Karpas-422 (cell line): ENCODE results near the gene HSD11B1L. TPM values are rescaled to one million over a fixed set of nuclear protein-coding genes. Genes with fewer than 3 reads are reported as not detected.

Experiments used
- DNase-seq: peaks from one replicate; pipeline ENCODE4 v3.0.0-alpha.2; 2015
- H2AFZ ChIP-seq: fragments of 200-600 bp; sonication (generic); 2 replicates; pipeline ENCODE4 v1.6.1; 2014; ENCODE audit warnings: antibody characterized with exemption, low read length, mixed read lengths
- H3K27ac ChIP-seq: fragments of 200-600 bp; sonication (generic); 2 replicates; pipeline ENCODE4 v1.5.1; 2014; ENCODE audit warnings: mild to moderate bottlenecking, low read length, moderate library complexity
- H3K27me3 ChIP-seq: fragments of 200-600 bp; sonication (generic); 2 replicates; pipeline ENCODE4 v1.6.1; 2014; ENCODE audit warnings: low read length, mixed read lengths
- H3K36me3 ChIP-seq: fragments of 200-600 bp; sonication (generic); 2 replicates; pipeline ENCODE4 v1.6.1; 2014; ENCODE audit warnings: low read length, mixed read lengths; ENCODE audit not compliant: insufficient read depth
- H3K4me1 ChIP-seq: fragments of 200-600 bp; sonication (generic); 2 replicates; pipeline ENCODE4 v1.6.1; 2014; ENCODE audit warnings: mild to moderate bottlenecking, low read length, mixed read lengths
- H3K4me2 ChIP-seq: fragments of 200-600 bp; sonication (generic); 2 replicates; pipeline ENCODE4 v1.6.1; 2014; ENCODE audit warnings: low read length, low read depth, mild to moderate bottlenecking; ENCODE audit not compliant: poor library complexity, severe bottlenecking
- H3K4me3 ChIP-seq: fragments of 200-600 bp; sonication (generic); 2 replicates; pipeline ENCODE4 v1.5.1; 2014; ENCODE audit warnings: mild to moderate bottlenecking, antibody characterized with exemption, low read length, mixed read lengths
- H3K79me2 ChIP-seq: fragments of 200-600 bp; sonication (generic); 2 replicates; pipeline ENCODE4 v1.6.1; 2014; ENCODE audit warnings: mild to moderate bottlenecking, low read length, mixed read lengths
- H3K9ac ChIP-seq: fragments of 200-600 bp; sonication (generic); 2 replicates; pipeline ENCODE4 v1.6.0; 2014; ENCODE audit warnings: low read length
- H3K9me2 ChIP-seq: fragments of 200-600 bp; sonication (generic), shearing (Covaris generic); replicated peaks from 2 replicates; pipeline ENCODE4 v1.6.0; 2014; ENCODE audit warnings: mild to moderate bottlenecking, low read length, moderate library complexity; ENCODE audit not compliant: insufficient read depth
- H3K9me3 ChIP-seq: fragments of 300-700, 200-600 bp; sonication (generic); 2 replicates; pipeline ENCODE4 v1.6.1; 2014; ENCODE audit warnings: low read length, mixed read lengths
- H4K20me1 ChIP-seq: fragments of 200-600 bp; sonication (generic); 2 replicates; pipeline ENCODE4 v1.6.1; 2014; ENCODE audit warnings: mild to moderate bottlenecking, antibody characterized with exemption, low read length, low read depth; ENCODE audit not compliant: insufficient read depth
- total RNA-seq: library from RNA; depleted of rRNA; stranded (reverse); fragments of >200 nt; shearing (Covaris generic); gene quantifications from 2 replicates; pipeline ENCODE4 v1.2.3, GENCODE V29; 2014; ENCODE audit warnings: low replicate concordance

Gene HSD11B1L
- total RNA-seq, 1 experiment from 2014 or later: 6.9 TPM

GRCh38 chr19:5669212-5669611 lies 11.6 kb upstream of the HSD11B1L start:
- no peaks in the 10 kb centered on the region for H3K27me3 ChIP-seq
- H3K9me2 ChIP-seq: no peaks in the 10 kb centered on the region
- H3K4me1 ChIP-seq: no peaks in the 10 kb centered on the region
- peaks cover 4% of the 10 kb centered on the region; the same call in 1 of the 2 replicates for H4K20me1 ChIP-seq
- DNase-seq: no peak
- no peak overlapping the region for H2AFZ ChIP-seq
- no peak overlapping the region for H3K27ac ChIP-seq
- H3K4me3 ChIP-seq: no peak overlapping the region
- H3K4me2 ChIP-seq: no peak overlapping the region
- H3K9ac ChIP-seq: no peak overlapping the region
- H3K79me2 ChIP-seq: 0 out of 2 replicates have a peak, but pooled peaks cover 4% of the 10 kb centered on the region
- peaks cover 50% of the 10 kb centered on the region for H3K36me3 ChIP-seq
- no peaks in the 10 kb centered on the region for H3K9me3 ChIP-seq

- H3K9ac ChIP-seq: no peak overlapping the region
- H3K9me3 ChIP-seq: no peaks in the 10 kb centered on the region
- no peaks in the 10 kb centered on the region for H3K4me1 ChIP-seq
- peaks cover 29% of the 10 kb centered on the region for H3K36me3 ChIP-seq
- H3K9me2 ChIP-seq: no peaks in the 10 kb centered on the region
- H3K79me2 ChIP-seq: 0 out of 2 replicates have a peak, but pooled peaks cover 4% of the 10 kb centered on the region
- H3K4me3 ChIP-seq: no peak overlapping the region
- no peak for DNase-seq
- peaks cover 4% of the 10 kb centered on the region; the same call in 1 of the 2 replicates for H4K20me1 ChIP-seq
- no peaks in the 10 kb centered on the region for H3K27me3 ChIP-seq
- no peak overlapping the region for H3K4me2 ChIP-seq
- H3K27ac ChIP-seq: no peak overlapping the region
- no peak overlapping the region for H2AFZ ChIP-seq
These were observed 9.2 kb upstream of the HSD11B1L start for GRCh38 chr19:5671600-5671999.

GRCh38 chr19:5672708-5673459 lies 7.9 kb upstream of the HSD11B1L start:
- Histone ChIP-seq H3K27ac (no peak overlapping the region), H3K27me3 (no peaks in the 10 kb centered on the region), H3K4me2 (no peak overlapping the region), H3K9me2 (no peaks in the 10 kb centered on the region), H2AFZ (no peak overlapping the region), H4K20me1 (no peaks in the 10 kb centered on the region), H3K9ac (no peak overlapping the region), H3K79me2 (no peaks in the 10 kb centered on the region), H3K4me3 (no peak overlapping the region), H3K4me1 (no peaks in the 10 kb centered on the region), H3K9me3 (no peaks in the 10 kb centered on the region), H3K36me3 (peaks cover 18% of the 10 kb centered on the region)
- no peak for DNase-seq

- H3K4me1 ChIP-seq: no peaks in the 10 kb centered on the region
- H3K4me3 ChIP-seq: no peak overlapping the region
- H3K9me3 ChIP-seq: no peaks in the 10 kb centered on the region
- no peaks in the 10 kb centered on the region for H4K20me1 ChIP-seq
- H2AFZ ChIP-seq: no peak overlapping the region
- no peaks in the 10 kb centered on the region for H3K9me2 ChIP-seq
- no peaks in the 10 kb centered on the region for H3K27me3 ChIP-seq
- H3K36me3 ChIP-seq: peaks cover 17% of the 10 kb centered on the region
- H3K4me2 ChIP-seq: no peak overlapping the region
- H3K9ac ChIP-seq: no peak overlapping the region
- DNase-seq: no peak
- H3K79me2 ChIP-seq: no peaks in the 10 kb centered on the region
- no peak overlapping the region for H3K27ac ChIP-seq
These were observed 7.1 kb upstream of the HSD11B1L start for GRCh38 chr19:5673752-5674151.

- Histone ChIP-seq H3K27me3 (no peaks in the 10 kb centered on the region), H3K9me3 (no peaks in the 10 kb centered on the region), H3K4me1 (peaks cover 6% of the 10 kb centered on the region), H2AFZ (no peak overlapping the region), H3K36me3 (peaks cover 7% of the 10 kb centered on the region; the same call in 1 of the 2 replicates), H4K20me1 (no peaks in the 10 kb centered on the region), H3K27ac (no peak overlapping the region), H3K4me3 (no peak overlapping the region), H3K9ac (no peak overlapping the region), H3K9me2 (no peaks in the 10 kb centered on the region), H3K4me2 (no peak overlapping the region), H3K79me2 (no peaks in the 10 kb centered on the region)
- DNase-seq: no peak
These were observed 6.1 kb upstream of the HSD11B1L start for GRCh38 chr19:5674714-5675113.

GRCh38 chr19:5676105-5676771 lies 4.6 kb upstream of the HSD11B1L start:
- DNase-seq: no peak
- Histone ChIP-seq H3K27ac (no peak overlapping the region), H3K9me3 (no peaks in the 10 kb centered on the region), H3K9ac (no peak overlapping the region), H2AFZ (no peak overlapping the region), H3K4me2 (no peak overlapping the region), H3K9me2 (no peaks in the 10 kb centered on the region), H4K20me1 (no peaks in the 10 kb centered on the region), H3K36me3 (peaks cover 6% of the 10 kb centered on the region; the same call in 1 of the 2 replicates), H3K27me3 (no peaks in the 10 kb centered on the region), H3K79me2 (no peaks in the 10 kb centered on the region), H3K4me1 (peaks cover 13% of the 10 kb centered on the region), H3K4me3 (no peak overlapping the region)

- DNase-seq: no peak
- Histone ChIP-seq H4K20me1 (no peaks in the 10 kb centered on the region), H3K9me2 (no peaks in the 10 kb centered on the region), H3K36me3 (peaks cover 6% of the 10 kb centered on the region; the same call in 1 of the 2 replicates), H2AFZ (no peak overlapping the region), H3K27ac (no peak overlapping the region), H3K4me3 (no peak overlapping the region), H3K4me1 (peaks cover 16% of the 10 kb centered on the region), H3K79me2 (0 out of 2 replicates have a peak, but pooled peaks cover 2% of the 10 kb centered on the region), H3K9me3 (no peaks in the 10 kb centered on the region), H3K27me3 (no peaks in the 10 kb centered on the region), H3K9ac (no peak overlapping the region), H3K4me2 (no peak overlapping the region)
These were observed 4.1 kb upstream of the HSD11B1L start for GRCh38 chr19:5676772-5677105.

GRCh38 chr19:5677136-5677535 lies 3.7 kb upstream of the HSD11B1L start:
- no peak overlapping the region for H3K27ac ChIP-seq
- no peak overlapping the region for H3K9ac ChIP-seq
- peaks cover 16% of the 10 kb centered on the region for H3K4me1 ChIP-seq
- H3K4me2 ChIP-seq: no peak overlapping the region
- 0 out of 2 replicates have a peak, but pooled peaks cover 3% of the 10 kb centered on the region for H3K36me3 ChIP-seq
- H3K9me2 ChIP-seq: no peaks in the 10 kb centered on the region
- no peak overlapping the region for H2AFZ ChIP-seq
- no peaks in the 10 kb centered on the region for H4K20me1 ChIP-seq
- H3K27me3 ChIP-seq: no peaks in the 10 kb centered on the region
- H3K79me2 ChIP-seq: 0 out of 2 replicates have a peak, but pooled peaks cover 3% of the 10 kb centered on the region
- H3K9me3 ChIP-seq: no peaks in the 10 kb centered on the region
- DNase-seq: no peak
- no peak overlapping the region for H3K4me3 ChIP-seq
